HTR-8/SVneo (cell line): ENCODE results near the gene TNIK.
A peak's percentile ranks its signal among the peaks of the same experiment; 100 is the strongest.

Experiments
- DNase-seq: peaks from one replicate; pipeline ENCODE4 v3.0.0; 2011; ENCODE audit warnings: low spot score, mixed read lengths; ENCODE audit not compliant: insufficient read length
- FAIRE-seq: peaks from 2 replicates; lab custom pipeline; 2011; peaks lifted over from hg19 to GRCh38; lab: Jason Lieb, UNC

The TNIK gene

GRCh38 chr3:171470714-171471227, 10.6 kb upstream of the TNIK start:
- FAIRE-seq = no peak

GRCh38 chr3:171469376-171469775, 9.2 kb upstream of the TNIK start:
- no peak for FAIRE-seq

More at GRCh38 chr3:171470714-171471227, 10.6 kb upstream of the TNIK start:
- no peak for DNase-seq

GRCh38 chr3:171468296-171468906, 8.2 kb upstream of the TNIK start:
- DNase-seq (no peak), FAIRE-seq (no peak)

More at GRCh38 chr3:171469376-171469775, 9.2 kb upstream of the TNIK start:
- no peak for DNase-seq

GRCh38 chr3:171465763-171466162, 5.6 kb upstream of the TNIK start:
- DNase-seq (no peak), FAIRE-seq (no peak)

- DNase-seq (no peak), FAIRE-seq (no peak)
Observed at GRCh38 chr3:171464462-171464861, 4.3 kb upstream of the TNIK start.

GRCh38 chr3:171462224-171462623, 2.0 kb upstream of the TNIK start:
- no peak for DNase-seq
- no peak for FAIRE-seq

- DNase-seq = no peak
- FAIRE-seq = no peak
Observed at GRCh38 chr3:171461525-171461917, 1.3 kb upstream of the TNIK start.

GRCh38 chr3:171460725-171461524, 720 bp upstream of the TNIK start:
- DNase-seq (peak; percentile 41), FAIRE-seq (no peak)

GRCh38 chr3:171459137-171459941, 866 bp downstream of the TNIK start:
- FAIRE-seq (no peak), DNase-seq (no peak)

- no peak for DNase-seq
- no peak for FAIRE-seq
Observed at GRCh38 chr3:171458864-171459136, 1.4 kb downstream of the TNIK start.

GRCh38 chr3:171458071-171458863, 1.9 kb downstream of the TNIK start:
- FAIRE-seq (no peak), DNase-seq (no peak)

GRCh38 chr3:171457607-171458061, 2.6 kb downstream of the TNIK start:
- no peak for DNase-seq
- FAIRE-seq = no peak

GRCh38 chr3:171456765-171457606, 3.2 kb downstream of the TNIK start:
- FAIRE-seq (no peak), DNase-seq (no peak)

- FAIRE-seq (no peak), DNase-seq (no peak)
Observed at GRCh38 chr3:171455603-171456550, 4.3 kb downstream of the TNIK start.

- DNase-seq (no peak), FAIRE-seq (no peak)
Observed at GRCh38 chr3:171454041-171454440, 6.2 kb downstream of the TNIK start.

- FAIRE-seq = no peak
Observed at GRCh38 chr3:171453180-171453886, 6.9 kb downstream of the TNIK start.

GRCh38 chr3:171452328-171452727, 7.9 kb downstream of the TNIK start:
- no peak for DNase-seq
- FAIRE-seq = no peak

More at GRCh38 chr3:171453180-171453886, 6.9 kb downstream of the TNIK start:
- DNase-seq = no peak
